Measurements from ENCODE around the gene ASH1L.

GRCh38 chr1:155609515-155610256 is 47.1 kb upstream of the ASH1L start, which contains the start of gene MSTO1:
- TF ChIP-seq CTCF (conservative IDR thresholded peaks at IDR 0.05) (no peak), EZH2 (IDR thresholded peaks at IDR 0.05; ENCODE audit: low read depth) (no peak)

Measured in PC-9 (cell line).